HG02885 (cell line): ENCODE data around the gene MAP3K7CL.
A peak's percentile ranks its signal among the peaks of the same experiment; 100 is the strongest.

Experiments
- ATAC-seq: cut with Tn5 transposase; IDR thresholded peaks from one replicate; pipeline ENCODE4 v1.9.1; 2021; ENCODE audit warnings: mild to moderate bottlenecking; ENCODE audit not compliant: unreplicated experiment, poor library complexity

Gene MAP3K7CL, protein sequence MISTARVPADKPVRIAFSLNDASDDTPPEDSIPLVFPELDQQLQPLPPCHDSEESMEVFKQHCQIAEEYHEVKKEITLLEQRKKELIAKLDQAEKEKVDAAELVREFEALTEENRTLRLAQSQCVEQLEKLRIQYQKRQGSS

DNA sequence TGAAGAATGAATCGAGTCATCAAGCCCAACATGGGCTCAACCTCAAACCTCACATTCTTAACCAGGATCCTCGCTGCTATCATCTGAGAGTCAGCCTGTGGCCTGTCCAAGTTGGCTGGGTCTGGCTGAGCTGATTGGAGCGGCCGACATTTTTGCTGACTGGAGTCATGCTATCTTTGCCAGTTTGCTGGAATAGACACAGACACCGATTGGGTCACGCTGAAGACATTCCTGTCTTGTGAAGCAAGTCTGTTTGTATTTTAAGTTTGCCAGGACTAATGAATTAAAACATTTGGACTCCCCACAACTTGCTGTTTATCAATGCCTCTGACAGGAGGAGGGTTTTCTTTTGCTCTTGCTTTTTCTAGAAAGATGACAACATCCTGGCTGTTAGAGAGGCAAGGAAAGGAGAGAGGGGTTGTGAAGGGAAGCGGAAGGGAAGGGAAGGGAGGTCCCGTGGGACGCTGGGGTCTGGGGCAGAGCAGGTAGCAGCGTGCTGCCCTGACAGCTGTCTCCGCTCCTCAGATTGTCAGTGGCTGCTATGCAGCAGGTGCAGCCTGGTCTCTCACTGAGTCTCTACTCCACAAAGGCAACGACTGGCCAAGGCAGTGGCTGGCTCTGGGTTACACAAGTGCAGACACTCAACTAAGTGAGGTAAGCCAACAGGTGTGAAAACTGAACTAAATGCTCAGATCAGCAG, at the start of gene MAP3K7CL:
MAP3K7CL (plus strand) TSS at position 375 of the 700 bp plus-strand sequence. CDS start 2,701 bp downstream, outside the sequence.
- ATAC-seq: no peak

DNA sequence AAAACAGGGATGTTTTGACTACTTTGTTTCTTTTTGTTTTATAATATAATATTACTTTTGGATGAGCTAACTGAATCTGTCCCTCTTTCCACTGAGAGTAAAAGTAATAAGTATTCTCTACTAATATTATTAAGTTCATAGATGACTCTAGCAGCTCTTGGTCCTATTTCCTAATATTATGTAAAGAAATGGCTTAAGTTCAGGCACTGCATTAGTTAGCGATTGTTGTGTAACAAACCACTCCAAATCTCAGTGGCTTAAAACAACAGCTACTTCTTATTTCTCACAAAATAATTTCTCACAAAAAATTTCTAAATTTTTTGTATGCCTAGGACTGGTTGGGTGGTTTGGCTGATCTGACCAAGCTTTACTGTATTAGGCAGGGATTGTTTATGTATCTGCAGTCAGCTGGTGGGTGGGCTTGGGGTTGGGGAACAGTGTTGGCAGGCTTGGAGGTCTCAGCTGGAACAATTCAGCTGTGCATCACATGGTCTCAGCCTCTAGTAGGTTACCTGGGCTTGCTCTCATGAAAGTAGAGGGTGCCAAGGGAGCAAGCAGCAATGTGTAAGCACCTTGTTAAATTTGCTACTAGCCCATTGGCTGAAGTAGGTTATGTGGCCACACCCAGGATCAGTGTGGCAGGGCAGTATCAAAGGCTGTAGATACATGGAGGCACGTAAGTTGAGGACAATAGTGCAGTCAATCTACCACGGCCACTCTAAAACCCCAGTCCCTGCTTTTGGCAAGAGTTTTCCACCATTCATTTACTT, 48.2 kb upstream of the MAP3K7CL start:
- ATAC-seq: no peak

DNA sequence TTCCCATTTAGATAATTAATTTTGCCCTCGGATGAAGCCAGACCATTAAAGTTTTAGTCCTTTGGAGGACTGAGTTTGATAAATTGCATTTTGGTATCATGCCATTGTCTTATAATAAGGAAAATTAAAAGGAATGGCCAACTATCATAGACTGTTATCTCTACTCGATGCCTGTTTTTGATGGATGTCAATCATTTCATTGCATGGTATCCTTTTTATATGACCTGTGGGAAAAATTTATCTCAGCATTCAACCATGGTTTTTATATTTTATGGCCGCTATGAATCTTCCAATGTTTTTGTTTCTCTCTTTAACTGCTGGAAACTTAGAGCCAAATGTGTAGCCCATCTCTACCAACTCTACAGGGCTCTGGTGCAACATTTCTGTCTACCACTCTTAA, 47.1 kb upstream of the MAP3K7CL start:
- no peak for ATAC-seq

DNA sequence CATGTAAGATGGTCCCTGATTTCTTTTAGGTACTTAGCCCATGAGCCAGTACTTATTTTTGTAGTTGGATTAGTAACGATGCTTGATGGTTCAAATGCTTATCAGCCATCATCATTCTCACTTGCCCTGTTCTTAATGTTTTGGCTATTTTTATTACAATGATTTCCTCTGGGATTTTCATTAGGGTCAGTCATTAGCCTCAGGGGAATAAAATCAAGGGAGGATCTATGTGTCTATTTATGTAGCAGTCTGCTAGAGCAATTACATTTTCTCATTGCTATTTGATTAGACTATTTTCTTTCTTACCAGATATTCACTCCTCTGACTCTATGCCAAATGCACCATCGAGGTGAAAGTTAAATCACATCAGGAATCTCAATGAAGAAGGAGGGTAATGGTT, 46.1 kb upstream of the MAP3K7CL start:
- no peak for ATAC-seq

DNA sequence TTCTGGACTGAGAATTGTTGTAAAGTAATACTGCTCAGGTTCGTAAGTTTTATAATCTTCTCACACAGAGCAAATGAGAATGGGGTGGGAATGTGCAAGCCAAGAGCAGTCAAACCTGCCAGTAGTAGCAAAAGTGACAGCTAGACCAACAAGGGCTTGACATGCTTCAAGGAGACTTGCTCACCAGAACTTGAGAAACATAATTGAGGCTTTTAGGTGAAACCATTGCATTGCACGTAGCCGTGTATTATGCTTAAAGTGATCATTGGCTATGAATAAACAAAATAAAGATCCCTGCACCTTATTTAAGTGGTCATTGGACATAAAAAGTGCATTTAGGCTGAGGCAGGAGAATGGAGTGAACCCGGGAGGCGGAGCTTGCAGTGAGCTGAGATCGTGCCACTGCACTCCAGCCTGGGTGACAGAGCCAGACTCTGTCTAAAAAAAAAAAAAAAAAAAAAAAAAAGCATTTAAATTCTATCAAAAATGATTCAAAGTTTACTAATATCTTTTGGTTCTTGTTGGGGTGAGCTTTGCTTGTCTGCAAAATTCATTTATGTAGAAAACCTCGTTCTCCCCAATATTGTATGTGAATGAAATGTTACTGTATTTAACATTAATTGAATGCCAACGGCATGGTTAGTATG, 45.2 kb upstream of the MAP3K7CL start:
- ATAC-seq: no peak

DNA sequence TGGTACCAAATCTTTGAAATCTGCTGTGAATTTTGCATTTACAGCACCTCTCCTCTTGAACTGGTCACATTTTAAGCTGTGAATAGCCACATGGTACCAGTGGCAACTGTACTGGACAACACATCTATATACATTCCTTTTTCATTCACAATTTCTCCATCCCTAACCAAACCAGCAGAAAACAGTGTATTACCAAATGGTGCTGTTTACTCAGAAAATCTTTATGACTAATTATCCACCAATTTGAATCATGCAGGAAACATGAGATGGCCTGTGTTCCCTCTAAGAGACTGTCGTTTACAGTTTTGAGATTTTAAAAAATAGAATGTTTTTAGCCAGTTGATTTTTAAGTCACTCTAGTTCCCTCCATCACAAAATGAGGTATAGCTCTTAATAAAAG, 39.4 kb upstream of the MAP3K7CL start:
- no peak for ATAC-seq

DNA sequence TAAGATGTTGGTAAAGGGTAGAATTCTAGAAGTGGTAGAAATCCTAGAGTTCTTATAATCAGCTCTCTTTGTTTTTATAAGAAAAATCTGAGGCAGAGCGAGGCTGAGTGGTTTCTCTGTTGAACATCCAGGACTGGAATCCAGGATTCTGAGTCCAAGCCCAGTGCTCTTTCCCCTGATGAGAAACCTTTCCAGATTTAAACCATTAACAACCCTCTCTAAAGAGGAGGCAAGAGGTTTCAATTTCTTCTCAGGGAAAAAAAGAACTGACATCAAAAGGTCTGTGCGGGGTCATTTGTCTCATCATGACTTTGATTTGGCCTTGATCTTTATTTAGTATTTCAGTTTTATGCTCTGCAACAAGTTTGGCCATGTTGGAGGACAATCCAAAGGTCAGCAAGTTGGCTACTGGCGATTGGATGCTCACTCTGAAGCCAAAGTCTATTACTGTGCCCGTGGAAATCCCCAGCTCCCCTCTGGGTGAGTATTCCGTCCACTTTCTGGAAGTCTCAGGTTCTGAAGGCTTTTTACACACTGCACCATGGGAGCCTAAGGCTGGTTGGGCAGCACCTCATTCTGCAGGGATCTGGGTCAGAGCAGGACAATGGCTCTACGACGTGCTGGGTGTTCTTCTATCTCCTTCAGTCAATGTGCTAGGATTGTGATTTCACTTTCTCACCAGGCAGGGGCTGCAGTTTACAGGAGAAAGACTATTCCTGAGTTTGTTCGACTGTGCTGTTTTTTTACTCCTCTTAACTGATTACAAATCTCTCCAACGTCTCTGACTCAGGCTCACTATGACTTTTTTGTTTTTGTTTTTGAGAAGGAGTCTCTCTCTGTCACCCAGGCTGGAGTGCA, 38.1 kb upstream of the MAP3K7CL start:
- no peak for ATAC-seq

DNA sequence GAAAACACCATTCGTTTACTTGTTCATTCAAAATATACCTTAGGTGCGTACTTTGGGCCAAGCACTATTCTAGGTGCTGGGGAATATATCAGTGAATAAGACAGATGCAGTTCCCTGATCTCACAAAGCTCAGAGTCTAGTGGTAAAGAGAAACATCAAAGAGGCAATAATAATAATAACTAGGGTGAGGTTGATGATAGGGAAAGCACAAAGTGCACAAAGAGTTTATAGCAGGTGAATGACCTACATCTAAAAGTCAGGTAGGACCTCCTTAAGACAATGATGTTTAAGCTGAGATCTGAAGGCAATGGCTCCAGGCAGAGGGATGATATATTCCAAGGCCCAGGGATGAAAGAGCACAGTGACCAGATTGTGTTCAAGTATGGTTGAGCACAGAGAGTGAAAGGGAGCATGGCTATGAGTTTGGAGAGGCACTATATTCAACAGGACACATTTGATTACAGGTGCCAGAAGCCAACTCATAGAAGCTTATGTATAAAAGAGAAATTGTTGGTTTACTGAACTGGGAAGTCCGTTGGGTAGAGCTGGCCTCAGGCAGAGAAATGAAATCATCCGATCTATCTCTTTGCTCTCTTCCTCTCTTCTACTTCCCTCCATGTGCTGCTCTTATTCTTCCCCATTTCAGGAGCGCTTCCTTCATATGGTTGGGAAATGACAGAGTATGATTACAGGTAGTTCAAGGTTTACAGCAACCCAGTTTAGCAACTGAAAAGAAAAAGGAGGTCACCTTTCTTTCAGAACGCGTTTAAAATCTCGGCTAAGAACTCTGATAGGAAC, 34.0 kb upstream of the MAP3K7CL start:
- no peak for ATAC-seq

DNA sequence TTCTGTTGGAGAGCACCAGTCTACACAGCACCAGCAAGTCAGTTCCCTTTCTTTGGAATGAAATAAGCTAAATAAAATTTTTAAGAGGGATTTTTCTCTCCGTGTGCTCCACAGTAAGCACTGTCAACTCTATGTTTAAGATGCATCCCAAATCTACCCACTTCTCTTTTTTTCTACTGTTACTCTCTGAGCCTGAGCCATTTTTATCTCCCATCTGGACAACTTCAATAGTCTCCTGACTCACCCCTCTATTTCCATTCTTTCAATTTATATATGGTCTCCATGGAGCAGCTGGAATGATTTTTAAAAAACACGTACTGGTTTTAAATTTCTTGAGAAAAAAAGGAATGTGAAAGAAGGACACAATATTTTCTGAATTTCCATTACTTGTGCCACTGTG, 32.3 kb upstream of the MAP3K7CL start:
- no peak for ATAC-seq

DNA sequence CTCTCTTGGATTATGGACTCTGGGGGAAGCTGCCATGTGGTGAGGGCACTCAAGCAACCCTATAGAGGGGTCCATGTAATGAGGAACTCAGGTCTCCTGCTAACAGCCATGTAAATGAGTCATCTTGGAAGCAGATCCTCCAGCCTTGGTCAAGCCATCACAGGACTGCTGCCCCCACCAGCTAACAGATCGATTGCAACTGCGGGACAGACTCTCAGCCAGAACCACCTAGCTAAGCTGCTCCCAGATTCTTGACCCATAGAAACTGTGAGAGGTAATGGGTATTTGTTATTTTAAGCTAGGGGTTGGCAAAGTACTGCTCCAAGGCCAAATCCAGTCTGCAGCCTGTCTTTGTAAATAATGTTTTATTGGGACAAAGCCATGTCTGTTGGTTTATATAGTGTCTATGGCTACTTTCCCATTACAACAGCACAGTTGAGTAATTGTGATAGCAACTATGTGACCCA, 27.6 kb upstream of the MAP3K7CL start:
- no peak for ATAC-seq

DNA sequence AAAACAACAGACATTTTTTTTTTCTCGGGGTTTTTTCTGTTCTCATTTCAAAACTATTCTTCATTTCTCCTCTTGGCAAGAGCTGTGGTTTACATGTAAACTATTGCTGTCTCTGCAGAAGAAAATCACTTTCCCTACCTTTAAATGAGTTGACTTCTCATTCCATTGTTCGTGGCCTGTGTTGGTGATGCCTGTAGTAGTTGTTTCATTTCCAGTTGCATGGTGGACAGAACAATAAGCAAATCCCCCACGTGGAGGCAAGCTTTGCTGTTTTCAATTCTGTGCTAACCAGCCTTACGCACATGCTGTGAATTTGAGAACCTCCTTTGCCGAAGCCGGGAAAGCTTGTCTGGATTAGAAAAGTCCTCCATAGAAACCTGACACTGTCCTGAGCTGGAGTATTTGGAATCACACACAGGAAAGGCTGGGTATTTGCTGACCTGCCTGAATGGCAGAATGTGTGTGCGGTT, 26.2 kb upstream of the MAP3K7CL start:
- peak; percentile 70 for ATAC-seq

DNA sequence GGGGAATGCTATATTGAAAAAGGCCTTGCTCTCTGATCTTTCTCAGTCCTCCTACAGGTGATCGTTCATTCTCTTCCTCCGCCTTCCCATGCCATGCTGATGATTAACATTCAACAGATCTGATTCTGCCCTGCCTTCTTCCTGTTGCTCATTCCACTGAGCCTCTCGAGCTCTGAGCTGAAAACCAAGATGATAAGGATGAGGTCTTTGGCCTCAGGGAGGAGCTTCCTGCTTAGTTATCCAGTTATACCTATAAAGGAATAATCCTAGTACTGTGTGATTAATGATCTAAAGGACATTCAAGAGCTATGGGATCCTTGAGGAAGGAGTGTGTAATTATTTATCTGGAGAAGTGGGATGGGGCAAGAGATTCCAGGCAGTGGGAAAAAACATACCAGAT, 25.2 kb upstream of the MAP3K7CL start:
- no peak for ATAC-seq

DNA sequence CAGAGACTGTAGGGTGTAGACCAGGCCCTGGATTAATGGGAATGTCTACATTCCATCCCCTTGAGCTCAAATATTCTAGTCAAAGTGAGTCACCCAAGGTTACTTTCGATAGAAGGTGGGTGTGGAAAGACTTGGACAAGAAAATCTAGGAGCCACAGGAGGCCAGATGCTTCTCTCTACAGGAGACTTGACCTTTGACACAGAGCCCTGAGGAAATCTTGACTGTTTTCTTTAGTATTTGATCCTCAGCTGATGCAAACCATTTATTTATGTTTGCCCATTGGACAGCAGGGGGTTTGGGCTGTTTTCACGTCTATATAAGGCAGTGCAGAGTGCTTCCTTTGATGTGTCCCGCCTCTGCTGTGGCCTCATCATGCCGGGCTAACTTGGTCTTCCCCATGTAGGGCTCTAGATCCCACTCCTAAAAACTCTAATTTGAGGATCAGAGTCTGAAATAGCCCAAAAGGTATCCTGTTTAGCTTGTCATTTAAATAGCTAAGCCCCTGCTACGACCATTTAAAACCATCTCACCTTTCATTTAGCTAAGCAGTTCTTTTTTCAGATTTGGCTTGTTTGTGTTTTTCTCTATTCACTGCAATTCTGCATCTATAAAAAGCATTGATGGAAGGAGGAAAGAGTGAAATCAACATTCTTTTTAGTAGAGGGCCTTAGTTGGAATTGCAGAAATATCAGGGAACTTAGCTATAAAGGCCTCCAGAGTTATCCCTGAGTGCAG, 15.5 kb upstream of the MAP3K7CL start:
- ATAC-seq: no peak

DNA sequence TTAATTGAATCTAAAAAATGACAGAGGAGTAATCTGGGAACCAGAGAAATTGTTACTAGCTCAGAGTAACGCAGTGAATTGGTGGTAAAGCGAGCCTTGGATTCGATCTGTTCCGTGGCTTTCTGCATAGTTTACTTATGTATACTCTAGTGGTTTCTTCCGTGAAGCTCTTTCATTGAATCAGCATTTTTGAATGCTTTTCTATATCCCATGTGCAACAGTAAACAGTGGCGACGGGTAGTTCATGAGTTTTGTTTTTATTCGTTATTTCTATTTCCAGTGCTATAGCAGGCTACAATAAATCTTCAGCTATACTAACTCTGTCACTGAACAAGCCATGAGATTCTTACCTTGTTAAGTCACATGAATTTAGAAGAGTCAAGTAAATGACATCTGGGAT, 14.5 kb upstream of the MAP3K7CL start:
- no peak for ATAC-seq

DNA sequence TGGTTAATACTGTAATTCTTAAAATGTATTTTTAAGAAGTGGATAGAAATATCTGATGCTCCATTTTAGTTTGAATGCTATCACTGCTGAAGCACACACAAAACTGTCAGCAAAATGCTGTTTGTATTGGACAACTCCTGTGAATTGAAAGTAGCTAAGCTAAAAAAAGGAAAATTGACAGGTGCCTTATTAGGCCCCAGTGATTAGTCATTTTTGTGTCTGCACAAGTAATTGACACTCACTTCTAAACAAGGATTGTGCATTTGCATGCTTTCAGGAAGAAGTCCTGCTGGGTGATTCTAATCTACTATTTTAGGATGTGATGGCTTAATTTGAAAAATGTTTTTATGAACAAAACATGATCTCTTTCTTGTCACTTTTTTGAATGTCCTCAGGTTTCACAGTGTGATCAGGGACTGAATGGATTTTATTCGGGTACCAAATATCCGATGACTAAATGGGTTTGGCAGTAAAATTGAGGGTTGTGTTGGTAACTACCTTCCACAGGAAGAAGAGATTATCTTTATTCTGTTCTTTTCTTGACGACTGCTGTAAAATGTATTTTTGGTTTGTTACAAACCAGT, 13.0 kb upstream of the MAP3K7CL start:
- peak; percentile 53 for ATAC-seq

DNA sequence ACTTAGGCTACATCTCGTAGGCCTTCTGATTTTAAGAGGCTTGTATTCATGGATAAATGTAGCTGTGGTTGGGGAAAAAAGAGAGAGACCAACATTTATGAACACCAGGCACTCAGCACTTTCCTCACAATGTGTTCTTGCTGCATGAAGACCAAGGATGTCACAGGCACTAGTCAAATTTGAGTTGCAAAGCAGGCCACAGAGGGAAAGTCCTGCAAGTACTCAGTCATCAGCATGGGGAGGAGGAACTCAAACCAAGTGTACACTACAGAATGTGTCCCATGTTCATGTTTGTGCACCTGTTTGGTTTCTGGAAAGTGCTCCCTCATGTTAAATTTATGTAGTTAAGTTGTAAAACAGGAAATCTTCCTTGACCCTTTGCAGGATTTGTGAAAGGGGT, 8.7 kb upstream of the MAP3K7CL start:
- peak; percentile 78 for ATAC-seq

DNA sequence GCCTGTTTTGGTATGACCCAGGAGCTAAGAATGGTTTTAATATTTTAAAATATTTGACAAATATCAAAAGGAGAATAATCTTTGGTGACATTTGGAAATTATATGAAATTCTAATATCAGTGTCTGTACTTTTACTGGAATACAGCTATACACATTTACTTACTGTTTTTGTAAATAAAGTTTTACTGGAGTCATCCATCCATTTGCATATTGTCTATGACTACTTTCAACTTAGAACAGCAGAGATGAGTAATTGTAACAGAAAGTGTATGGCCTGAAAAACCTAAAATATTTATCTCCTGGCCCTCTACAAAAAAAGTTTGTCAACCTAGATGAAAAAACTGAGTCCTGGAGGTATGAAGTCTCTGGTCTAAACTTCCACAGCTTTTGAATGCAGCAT, 5.8 kb upstream of the MAP3K7CL start:
- ATAC-seq: peak; percentile 28

DNA sequence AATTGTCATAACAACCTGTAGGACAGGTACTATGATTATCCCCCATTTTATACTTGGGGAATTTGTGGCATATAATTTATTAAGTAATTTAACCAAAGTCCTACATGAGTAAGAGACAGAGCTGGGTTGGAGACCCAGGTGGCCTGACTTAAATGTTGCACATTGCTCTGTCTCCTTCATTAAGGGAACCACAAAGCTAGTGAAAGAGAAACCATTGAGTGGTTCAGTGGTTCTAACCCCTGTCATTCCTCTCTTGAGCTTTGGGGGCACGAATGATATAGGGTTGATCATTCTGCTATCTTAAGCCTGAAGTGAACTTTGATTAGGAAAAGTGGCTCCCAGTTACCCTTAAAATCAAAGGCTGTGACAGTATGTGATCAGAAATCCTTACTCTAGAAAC, 5.3 kb upstream of the MAP3K7CL start:
- peak; percentile 79 for ATAC-seq
